NCI-H187 treated with DMSO at 0.1 percent for 48 hours (cell line): ENCODE data around the gene PDZD7.

Experiments used
- DNase-seq: peaks from one replicate; lab custom pipeline; 2025; lab: John Stamatoyannopoulos, UW

Gene PDZD7

GRCh38 chr10:100966887-100967286 is 64.0 kb downstream of the PDZD7 start:
- DNase-seq = no peak

- DNase-seq = no peak
These were observed 65.1 kb downstream of the PDZD7 start for GRCh38 chr10:100965820-100966219.

GRCh38 chr10:100963826-100964225 is 67.1 kb downstream of the PDZD7 start:
- no peak for DNase-seq

- no peak for DNase-seq
These were observed 68.4 kb downstream of the PDZD7 start for GRCh38 chr10:100962351-100963080.

- no peak for DNase-seq
These were observed 70.7 kb downstream of the PDZD7 start for GRCh38 chr10:100960251-100960650.
